Neural cell (in vitro differentiated cells): ENCODE data around the gene VAMP5.

ENCODE experiments used
- CTCF ChIP-seq: fragments of 450-650 bp; IDR thresholded peaks from 2 replicates; pipeline ENCODE4 v1.5.1; 2014; ENCODE audit warnings: antibody characterized with exemption, mild to moderate bottlenecking, moderate library complexity; ENCODE audit not compliant: poor library complexity, severe bottlenecking
- POLR2AphosphoS5 ChIP-seq: IDR thresholded peaks from 2 replicates; pipeline ENCODE4 v1.6.1; 2012
- REST ChIP-seq: IDR thresholded peaks from 2 replicates; pipeline ENCODE4 v1.6.1; 2012; ENCODE audit warnings: borderline replicate concordance
- TAF1 ChIP-seq: IDR thresholded peaks from 2 replicates; pipeline ENCODE4 v1.6.1; 2012; ENCODE audit warnings: low read depth

- TF ChIP-seq CTCF (peak; percentile 95), TAF1 (peak; percentile 93), REST (peak; percentile 74), POLR2AphosphoS5 (peak; percentile 97)
These were observed 45.5 kb upstream of the VAMP5 start, which contains the start of gene MAT2A for GRCh38 chr2:85538507-85539360.
